ENCODE data around the gene FKBP1A.

DNA sequence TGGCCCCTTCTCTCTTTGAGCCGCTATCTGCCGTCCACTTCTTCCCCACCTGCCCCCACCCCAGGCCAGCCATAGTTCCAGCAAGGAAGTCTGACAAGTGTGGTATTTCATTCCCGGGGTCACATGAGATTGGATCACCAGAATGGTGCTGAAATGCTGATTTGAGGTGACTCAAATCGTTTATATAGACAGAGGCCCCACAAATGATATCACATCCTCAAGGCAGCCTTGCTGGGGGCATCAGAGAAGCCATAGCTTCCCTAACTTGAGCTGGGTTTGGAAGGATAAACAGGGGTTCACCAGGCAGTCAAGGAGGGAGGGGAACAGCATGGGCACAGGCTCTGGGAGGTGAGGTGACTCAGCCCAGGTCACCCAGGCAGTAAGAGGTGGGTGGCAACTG lies 73.8 kb downstream of the FKBP1A start:
- TF ChIP-seq, protein P1, sequence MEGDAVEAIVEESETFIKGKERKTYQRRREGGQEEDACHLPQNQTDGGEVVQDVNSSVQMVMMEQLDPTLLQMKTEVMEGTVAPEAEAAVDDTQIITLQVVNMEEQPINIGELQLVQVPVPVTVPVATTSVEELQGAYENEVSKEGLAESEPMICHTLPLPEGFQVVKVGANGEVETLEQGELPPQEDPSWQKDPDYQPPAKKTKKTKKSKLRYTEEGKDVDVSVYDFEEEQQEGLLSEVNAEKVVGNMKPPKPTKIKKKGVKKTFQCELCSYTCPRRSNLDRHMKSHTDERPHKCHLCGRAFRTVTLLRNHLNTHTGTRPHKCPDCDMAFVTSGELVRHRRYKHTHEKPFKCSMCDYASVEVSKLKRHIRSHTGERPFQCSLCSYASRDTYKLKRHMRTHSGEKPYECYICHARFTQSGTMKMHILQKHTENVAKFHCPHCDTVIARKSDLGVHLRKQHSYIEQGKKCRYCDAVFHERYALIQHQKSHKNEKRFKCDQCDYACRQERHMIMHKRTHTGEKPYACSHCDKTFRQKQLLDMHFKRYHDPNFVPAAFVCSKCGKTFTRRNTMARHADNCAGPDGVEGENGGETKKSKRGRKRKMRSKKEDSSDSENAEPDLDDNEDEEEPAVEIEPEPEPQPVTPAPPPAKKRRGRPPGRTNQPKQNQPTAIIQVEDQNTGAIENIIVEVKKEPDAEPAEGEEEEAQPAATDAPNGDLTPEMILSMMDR (IDR thresholded peaks at IDR 0.05 in 2 of 3, conservative IDR thresholded peaks at IDR 0.05 in 1 of 3; ENCODE audit: insufficient read depth in 2 of 3, low read depth in 1 of 3, low read length in 3 of 3): no peak
- no peak for TF ChIP-seq POLR2A (conservative IDR thresholded peaks at IDR 0.05)

All from K562 (cell line).